DMS153 (cell line): ENCODE data around the gene PDE4A.
"Not testable (repeated sequence)": the region's sequence is repeated elsewhere in the genome, so short reads cannot be mapped to it uniquely, and the experiment has no call there.

ENCODE experiments used
- DNase-seq: peaks from one replicate; lab custom pipeline; 2025; lab: John Stamatoyannopoulos, UW

The PDE4A gene

DNA sequence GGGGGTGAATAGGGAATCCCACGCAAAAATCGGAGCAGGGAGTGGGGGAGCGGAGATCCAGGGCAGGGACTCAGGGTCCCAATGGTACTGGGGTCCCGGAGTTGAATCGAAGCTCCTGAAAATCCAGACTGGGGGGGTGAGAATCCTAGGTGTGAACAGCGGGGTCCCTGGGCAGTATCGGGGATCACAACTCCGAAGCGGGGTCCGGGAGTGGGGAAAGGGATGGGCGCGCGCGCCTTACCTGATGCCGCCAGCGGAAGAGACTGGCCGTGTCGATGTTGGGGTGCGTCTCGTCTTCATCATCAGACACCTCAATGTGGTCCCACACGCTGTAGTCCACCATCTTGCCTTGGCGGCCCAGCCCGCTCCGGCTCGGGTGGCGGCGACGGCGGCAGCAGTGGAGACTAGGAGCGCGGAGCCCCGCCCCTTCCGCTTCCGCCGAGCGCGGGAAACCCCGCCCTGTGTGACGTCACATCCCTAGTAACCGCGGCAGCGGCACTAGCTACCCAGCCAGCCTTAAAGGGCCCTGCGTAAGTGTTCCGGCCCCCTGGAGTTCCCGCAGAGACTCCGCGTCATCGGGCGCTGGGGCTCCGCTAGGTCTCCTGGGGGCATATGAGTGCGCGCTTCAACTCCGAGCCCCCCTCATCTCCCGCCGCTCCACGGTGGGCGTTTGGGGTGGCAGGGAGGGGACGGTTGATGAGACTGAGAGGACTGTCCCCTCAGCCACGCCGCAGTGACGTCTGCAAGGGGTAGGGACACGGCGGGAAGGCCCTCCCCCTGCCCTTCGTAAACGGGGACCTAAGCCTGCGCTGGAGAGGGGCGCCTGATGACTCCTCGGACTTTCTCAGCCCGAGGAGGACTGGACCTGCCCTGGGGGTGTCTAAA is 17.0 kb upstream of the PDE4A start, which contains the start of gene CDC37:
Gene CDC37, minus strand, starts transcription at position 406 of the 885 bp plus-strand sequence. Its CDS starts 63 bp downstream, at position 343.
- peak; percentile 87 for DNase-seq

DNA sequence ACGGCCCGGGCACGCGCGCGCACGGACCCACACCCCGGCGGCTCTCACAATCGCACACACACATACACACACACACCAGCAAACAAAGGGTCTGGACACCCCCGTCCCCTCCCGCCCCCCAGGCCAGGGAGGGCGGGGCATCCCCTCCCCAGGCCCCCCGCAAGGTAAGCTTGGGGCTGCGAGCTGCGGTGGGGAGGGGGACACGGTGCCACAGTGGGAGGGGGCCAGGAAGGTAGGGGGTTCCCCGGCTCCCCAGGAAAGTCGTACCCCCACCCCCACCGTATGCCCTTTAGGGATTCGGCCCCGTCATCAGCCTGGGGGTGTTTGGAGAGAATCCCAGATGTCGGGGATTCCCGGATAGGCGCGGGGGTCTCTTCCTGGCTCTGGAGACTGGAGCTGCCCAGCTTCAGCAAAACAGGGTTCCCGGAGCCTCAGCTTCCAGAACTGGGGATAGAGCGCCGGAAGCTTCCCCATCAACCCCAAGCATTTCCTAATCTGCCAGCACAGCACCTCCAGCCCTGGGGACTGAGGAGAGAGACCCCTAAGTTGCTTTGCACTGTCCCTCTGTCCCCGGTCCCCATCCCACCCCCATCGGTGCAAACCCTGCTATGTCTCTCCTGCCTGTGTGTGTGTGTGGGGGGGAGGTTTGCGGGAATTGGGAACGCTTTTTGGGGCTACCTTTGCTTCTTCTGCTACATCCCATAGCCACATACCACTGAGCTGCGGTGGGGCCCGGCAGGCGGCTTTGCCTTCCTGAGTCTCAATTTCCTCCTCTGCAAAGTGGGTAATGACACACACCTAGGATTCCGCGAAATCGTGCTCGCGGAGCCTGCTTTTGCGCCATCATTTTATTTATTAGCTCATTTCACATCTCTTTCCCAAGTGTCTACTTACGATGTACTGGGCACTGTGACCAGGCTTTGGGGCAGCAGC is 15.2 kb upstream of the PDE4A start:
- no peak for DNase-seq

DNA sequence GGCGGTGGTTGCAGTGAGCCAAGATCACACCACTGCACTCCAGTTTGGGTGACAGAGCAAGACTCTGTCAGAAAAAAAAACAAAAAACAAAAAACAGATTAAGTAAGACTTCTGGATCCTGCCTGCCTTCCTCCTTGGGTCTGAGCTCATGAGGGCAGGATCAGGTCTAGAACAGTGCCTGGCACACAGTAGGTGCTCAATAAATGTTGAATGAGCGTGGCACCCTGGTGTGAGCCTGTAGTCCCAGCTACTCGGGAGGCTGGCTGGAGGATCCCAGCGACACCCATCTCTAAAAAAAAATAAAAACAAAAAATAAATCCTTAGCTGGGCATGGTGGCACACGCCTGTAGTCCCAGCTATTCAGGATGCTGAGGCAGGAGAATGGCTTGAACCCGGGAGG is 14.1 kb upstream of the PDE4A start:
- no peak for DNase-seq

DNA sequence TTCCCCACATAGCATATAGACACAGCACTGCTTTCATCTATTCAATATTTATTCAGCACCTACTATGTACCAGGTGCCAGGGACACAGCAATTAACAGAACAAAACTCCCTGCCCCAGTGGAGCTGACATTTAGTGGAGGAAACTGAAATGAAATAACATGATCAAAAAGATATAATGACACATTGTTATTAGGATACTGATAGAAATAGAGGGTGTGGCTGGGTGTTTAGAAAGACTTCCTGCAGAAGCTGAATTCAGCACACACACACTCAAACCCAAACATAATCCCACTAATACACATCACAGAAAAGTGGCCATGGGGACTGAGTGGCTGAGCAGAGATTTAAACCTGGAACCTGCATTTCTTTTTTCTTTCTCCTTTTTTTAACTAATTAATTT is 13.2 kb upstream of the PDE4A start:
- no peak for DNase-seq

DNA sequence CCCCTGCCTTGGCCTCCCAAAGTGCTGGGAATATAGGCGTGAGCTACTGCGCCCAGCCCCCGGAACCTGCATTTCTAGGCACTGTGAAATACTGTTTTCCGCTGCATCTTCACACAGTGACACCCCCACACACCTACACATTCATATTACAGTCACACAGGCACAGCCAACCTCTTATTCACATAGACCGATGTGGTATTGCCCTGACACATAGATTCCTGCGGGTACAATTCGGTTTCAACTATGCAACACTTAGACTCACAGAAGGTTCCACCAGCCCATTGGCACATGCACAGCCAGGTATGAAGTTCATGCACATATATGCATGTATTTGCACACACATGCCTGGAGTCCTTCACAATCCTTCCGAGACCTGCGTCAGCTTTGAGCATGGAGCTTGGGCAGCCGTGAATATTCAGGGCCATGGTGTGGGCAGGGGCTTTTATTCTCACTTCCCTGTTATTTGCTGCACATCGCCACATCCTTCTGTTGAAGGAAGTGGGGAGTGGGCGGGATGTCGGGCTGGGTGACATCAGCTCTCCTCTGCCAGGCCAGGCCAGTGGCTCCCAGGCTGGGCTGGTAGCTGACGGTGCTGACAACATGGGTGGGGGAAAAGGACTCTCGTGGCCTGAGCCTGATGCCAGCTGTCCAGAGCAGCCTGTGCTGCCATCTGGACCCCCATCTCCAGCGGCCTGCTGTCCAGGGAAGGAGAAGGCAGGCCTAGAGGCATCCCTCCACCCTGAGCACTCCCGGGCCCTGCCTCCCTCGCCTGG is 11.6 kb upstream of the PDE4A start:
- DNase-seq: no peak

DNA sequence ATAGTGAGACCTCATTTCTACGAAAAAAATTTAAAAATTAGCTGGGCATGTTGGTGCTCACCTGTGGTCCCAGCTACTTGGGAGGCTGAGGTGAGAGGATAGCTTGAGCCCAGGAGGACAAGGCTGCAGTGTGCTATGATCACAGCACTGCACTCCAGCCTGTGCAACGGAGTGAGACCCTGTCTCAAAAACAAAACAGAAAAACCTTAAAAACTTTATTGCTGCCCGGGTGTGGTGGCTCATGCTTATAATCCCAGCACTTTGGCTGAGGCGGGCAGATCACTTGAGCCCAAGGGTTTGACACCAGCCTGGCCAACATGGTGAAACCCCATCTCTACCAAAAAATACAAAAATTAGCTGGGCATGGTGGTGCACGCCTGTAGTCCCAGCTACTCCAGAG is 9.1 kb upstream of the PDE4A start:
- DNase-seq: not testable (repeated sequence)

DNA sequence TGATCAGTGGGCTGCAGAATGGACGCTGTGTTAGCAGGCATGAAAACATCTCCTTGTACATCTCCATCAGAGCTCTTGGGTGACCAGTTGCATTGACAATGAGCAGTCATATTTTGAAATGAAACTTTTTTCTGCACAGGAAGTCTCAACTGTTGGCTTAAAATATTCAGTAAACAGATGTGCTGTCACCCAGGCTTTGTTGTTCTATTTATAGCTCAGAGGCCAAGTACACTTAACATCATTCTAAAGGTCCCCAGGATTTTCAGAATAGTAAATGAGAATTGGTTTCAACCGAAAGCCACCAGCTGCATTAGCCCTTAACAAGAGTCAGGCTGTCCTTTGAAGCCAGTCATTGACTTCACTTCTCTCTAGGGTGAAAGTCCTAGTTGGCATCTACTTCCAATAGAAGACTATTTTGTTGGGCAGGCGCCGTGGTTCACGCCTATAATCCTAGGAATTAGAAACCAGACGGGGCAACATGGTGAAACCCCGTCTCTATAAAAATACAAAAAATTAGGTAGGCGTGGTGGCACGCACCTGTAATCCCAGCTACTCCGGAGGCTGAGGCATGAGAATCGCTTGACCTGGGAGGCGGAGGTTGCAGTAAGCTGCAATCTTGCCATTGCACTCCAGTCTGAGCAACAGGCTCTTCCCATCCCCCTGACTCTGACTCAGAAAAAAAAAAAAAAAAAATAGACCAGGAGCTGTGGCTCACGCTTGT is 7.9 kb upstream of the PDE4A start:
- DNase-seq: peak; percentile 51

DNA sequence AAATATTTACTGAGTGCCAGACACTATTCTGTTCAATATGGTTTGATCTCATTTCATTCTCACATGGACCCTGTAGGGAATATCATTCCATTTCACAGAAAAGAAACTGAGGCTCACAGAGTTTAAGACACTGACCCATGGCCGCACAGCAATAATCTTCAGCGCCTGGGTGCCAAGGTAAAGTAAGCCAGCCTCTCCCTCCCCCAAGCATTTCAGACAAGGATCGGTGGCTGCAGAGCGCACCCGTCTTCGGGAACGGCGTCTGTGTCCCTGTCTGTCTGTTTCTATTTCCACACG is 4.3 kb upstream of the PDE4A start:
- DNase-seq: no peak

DNA sequence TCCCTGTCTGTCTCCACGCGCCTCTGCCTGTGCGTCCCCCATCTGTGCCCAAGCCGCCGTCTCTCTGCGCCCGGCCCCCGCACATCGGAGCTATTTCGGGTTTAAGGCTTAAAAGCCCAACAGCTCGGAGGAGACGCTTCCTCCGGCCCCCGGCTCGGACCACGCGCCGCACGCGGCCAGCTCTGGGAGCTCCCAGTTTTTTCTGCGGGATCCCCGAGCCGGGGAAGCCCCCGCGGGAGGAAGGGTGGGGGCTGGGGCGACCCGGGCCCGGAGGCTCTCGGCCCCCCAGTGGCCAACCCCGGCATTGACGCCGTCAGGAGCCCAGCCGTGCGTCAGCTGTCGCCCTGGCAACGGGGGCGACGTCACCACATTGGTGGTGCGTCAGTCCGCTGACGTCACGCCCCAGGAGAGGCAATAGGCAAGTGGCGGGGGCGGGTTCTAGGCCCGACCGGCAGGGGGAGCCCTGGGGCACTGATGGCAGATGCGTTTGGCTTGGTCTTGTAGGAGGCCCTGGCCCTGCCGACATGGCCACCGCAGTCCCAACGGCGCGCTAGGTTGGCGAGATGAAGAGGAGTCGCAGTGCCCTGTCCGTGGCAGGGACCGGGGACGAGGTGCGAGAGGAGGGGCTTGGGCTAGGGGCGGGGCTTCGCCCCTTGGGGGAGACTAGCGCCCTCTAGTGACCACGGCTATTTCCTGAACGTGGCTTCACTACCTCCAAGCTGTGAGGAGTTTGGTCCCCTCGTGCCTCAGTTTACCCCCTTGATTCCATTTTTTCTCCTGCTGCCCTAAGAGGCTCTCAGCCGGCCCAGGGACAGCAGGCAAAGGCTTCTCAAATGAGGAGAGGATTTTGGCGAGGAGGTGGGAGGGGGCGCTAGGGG is 3.7 kb upstream of the PDE4A start:
- peak; percentile 33 for DNase-seq

DNA sequence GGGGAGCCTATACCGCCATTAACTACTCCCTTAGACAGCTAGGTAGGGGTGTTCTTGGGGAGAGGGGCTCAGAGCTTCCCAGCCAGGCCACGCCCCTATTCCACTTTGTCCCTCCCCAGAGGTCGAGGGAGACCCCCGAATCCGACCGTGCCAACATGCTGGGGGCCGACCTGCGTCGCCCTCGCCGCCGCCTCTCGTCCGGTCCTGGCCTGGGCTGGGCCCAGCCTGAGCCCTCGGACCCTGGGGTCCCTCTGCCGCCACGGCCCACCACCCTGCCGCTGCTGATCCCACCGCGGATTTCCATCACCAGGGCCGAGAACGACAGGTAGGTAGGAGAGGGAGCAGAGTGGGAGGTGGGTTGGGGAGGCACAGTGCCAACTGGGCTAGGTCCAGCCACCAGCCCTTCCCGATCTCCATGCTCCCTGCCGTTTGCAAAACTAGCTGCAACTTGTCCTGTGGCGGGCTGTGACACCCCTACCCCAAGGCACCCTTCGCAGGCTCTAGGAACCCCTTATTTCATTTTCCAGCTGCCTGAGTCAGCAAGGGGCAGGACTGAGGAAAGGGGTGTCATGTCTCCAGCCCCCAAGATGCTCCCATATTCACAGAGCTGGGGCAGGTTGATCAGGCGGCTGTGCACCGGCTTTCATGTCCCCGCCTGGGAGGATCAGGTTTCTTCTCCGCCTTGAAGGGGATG is 2.6 kb upstream of the PDE4A start:
- no peak for DNase-seq

DNA sequence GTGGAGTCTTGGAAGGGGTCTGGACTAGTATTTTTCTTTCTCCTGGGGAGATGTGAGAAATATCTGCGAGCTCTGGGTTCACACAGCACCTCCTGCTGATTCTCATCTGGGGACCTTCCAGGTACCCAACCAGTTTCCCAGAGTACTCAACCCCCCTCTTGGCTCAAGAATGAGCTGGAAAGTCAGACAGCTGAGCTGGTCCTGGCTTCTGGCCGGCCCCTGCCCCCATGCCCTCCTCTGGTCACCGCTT is 2.2 kb upstream of the PDE4A start:
- no peak for DNase-seq

DNA sequence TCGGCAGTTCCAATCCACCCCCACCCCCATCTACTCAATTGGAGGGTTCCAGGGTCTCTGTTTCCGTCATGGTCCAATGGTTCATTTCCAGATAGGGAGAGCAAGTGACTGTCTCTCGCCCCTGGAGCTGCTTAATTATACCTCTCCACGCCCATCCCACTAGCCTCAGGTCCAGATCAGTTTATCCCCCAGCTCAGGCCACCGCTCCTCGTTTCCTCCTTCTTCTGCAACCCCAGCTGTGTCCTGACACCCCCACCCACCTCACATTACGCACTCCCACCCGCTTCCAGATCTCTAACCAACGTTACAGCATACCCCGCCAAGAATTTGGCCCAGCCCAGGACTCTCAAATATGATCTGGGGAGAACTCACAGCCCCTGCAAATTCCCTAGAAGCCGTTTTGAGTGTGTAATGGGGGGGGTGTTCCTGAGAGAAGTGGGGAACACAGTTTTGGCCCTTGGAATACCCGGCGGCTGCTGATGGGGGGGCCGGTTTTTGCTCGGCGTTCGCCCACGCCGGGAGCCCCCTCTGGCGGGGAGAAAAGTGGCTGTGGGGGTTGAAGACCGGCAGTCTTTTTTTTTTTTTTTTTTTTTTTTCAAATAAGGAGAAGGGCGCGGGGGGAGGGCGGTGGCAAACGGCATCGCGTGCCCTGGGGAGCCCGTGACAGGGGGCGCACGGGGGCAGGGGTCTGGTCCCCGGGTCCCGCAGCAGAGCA is 1.7 kb upstream of the PDE4A start:
- no peak for DNase-seq

DNA sequence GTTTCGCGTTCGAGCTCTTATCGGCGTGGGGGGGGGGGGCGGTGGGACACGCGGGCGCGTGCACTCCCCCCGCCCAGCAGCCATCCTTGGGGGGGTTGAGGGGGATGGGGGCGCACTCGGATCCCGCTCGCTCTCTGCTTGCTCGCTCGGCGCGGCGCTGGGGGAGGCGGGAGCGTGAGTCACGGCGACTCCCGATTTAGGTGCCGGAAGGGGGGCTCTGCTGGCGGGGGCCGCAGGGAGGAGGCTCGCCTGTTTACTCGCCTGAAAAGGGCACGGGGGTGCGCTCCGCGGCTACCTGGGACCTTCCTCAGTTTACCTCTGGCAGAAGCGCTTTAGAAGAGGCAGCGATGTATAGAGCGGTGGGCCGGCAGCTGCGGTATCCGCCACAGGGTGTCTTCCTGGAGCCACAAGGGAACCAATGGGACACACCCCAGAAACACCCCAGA is 1.1 kb upstream of the PDE4A start:
- DNase-seq: no peak

DNA sequence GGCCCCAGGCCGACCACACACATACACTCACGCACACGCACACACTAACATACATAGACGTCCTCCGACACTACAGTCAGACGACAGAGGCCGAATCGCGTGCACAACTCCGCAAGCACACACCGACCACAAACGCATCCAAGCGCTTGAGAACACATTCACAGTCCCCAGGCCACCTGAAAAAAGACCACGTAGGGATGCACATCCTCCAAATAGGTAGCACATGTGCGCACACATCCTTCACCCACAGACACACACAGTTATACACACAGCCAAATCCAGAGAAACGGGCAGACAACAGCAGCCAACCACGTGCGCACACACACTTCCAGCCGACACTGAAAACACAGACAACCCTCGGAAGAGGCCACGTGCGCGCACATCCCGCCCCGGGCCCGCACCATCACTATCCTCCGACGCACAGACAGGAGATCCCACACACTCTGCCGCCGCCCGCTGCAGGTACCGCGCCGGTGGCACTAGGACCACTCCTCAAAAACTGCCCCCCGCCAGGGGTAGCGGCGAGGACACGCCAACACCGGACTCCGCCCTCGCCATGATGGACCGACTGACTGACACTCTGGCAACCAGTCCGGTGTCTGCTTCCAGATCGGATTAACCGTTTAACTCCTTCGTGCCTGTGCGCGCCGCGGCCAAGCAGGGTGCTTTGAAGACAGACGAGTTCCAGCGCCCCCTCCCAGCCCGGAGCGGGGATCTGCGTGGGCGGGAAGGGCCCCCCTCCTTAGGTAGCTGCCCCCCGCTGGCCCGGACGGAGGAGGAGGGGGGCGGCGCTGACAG is 493 bp upstream of the PDE4A start:
- DNase-seq: no peak

DNA sequence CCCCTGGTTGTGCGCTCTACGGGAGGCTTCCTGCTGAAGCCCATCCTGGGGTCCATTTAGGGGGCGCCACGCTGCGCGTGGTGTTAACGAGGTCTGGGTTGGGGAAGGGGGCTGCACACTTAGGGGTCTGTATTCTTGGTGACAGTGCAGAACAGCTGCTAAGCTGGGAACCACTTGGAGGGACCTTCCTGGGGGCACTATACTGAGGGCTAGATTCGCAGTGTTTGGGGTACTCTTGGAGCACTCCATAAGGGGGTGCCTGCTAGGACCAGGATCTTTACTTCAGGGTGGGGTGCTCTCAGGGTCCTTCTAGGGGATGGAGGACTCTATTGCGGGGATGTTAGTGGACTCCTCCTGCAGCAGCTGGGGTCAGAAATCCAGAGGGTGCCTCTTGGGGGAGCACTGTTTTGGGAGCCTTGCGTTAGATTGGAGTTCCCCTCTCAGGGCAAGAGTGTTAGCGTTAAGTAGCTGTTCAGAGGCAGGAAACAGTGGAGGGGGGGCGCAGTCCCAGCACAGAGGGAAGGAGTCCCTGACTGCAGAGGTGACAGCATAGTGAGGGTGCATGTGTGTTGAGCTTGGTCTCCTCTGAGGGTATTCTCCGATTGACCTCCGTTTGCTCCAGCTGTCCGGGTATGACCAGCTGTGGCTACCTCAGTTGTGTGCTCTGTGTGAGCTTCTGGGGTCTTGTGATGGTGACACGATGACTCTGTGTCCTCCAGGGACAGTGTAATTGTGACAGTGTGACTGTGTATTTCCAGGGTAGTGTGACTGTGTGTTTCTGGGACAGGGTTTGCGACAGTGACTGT is 1.1 kb downstream of the PDE4A start:
- no peak for DNase-seq

DNA sequence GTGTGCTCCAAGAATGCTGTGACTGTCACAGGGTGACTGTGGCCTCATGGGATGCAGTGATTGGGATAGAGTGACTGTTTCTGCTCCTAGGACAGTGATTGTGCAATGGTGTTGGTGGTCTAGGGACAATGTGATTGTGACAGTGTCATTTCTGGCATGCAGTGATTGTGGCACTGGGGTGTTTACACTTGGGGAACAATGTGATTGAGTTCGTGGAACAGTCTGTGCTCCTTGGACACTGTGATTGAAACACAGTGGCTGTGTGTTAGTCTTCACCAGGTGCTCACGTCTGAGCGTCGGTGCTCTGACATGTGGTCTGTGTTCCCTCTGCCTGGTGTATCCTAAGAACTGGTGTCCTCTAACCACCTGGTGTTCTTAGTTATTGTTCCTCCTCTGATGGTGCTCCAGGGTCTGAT is 1.7 kb downstream of the PDE4A start:
- no peak for DNase-seq

DNA sequence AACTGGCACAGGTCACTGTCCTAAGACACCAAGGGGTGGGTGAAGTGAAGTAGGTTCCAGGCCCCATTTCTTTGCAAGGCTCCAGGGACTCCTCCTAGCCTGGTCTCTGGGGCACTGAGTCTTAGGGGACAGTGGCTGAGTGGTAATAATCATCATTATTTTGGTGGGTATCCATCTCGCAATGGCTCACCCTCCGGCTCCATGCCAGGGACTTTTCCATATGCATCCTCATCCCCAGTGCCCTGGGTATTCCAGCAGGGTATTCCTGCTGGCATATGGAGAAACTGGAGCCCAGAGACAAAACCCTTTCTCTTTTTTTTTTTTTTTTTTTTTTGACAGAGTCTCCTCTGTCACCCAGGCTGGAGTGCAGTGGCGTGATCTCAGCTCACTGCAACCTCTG is 2.5 kb downstream of the PDE4A start:
- no peak for DNase-seq
